GM18861 (cell line): ENCODE data around the gene FMN1.

Experiments used
- ATAC-seq: cut with Tn5 transposase; IDR thresholded peaks from one replicate; pipeline ENCODE4 v1.9.1; 2021; ENCODE audit not compliant: unreplicated experiment

FMN1 gene

DNA sequence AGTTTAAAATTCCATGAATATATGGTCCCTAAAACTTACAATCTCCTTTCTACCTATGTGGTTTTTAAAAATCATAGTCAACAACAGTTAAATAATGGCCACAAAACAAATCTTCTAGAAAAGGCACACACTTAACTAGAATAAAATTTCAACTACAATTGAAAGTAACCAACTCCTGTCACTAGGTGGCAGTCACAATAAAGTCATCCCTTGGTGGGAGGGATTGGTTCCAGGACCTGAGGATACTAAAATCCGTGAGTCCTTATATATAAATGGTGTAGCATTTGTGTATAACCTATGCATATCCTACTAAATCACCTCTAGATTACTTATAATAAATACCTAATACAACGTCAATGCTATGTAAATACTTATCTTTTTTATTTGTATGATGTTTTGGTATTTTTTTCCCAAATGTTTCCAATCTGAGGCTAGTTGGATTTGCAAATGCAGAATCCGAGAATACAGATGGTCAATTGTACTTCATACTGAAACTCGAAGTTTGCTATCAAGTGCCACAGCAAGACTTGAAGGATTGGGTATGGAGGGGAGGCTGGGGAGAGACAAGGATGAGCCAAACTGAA lies 172.6 kb downstream of the FMN1 start:
- no peak for ATAC-seq

DNA sequence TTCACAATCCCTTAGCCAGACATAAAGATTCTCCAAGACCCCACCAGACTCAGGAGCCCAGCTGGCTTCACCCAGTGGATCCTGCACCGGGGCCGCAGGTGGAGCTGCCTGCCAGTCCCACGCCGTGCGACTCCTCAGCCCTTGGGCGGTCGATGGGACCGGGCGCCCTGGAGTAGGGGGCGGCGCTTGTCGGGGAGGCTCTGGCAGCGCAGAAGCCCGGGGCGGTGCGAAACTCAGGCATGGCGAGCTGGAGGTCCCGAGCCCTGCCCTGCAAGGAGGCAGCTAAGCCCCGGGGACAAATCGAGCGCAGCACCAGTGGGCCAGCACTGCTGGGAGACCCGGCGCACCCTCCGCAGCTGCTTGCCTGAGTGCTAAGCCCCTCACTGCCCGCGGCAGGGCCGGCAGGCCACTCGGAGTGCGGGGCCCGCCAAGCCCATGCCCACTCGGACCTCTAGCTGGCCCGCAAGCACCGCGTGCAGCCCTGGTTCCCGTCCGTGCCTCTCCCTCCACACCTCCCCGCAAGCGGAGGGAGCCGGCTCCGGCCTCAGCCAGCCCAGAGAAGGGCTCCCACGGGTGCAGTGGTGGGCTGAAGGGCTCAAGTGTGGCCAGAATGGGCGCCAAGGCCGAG lies 175.0 kb downstream of the FMN1 start:
- no peak for ATAC-seq

DNA sequence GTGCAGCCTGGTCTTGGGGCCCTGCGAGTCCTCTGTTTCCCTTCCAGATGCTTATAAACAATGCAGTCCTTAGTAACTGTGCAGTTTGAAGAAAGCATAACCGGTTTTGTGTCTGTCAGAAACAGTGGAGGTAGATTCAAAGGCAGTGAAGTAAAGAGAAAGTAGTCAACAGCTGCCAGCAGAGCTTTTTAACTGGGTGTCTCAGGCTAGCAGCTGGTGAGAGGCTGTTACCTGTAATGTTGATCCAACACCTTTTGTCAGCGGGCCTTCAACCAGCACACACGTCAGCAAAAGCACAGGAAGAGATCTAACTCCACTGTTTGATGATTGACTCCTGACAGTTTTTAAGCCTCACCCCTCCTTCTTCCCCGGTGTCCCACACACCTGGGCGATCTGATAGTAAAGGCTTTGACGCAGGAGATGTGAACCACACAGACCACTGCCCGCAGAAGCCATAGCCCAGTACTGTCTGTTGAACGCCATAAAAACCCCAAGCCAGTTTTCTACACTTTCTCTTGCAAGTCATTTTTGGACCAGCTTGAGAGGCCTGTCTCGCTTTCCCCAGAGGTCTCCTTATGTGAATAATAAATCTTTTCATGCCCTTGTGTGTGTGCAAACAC lies 178.0 kb downstream of the FMN1 start:
- no peak for ATAC-seq

DNA sequence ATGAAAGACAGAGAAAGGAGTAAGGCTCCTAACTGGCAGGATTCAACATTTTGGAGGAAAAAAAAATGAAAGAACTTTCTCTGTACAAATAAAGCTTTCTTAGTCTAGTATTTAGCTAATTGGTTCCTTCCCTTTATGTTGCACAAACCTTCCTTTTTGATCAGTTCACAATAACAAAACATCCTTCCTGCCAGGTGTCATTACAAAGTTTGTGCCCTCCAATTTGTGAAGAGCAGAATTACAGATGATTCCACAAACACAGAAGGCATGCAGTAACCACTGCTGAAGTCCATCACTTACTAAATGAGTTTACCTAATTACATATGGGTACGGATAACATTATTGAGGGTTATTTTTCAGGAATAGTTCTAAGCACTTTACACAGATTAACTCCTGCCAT lies 179.9 kb downstream of the FMN1 start:
- no peak for ATAC-seq

DNA sequence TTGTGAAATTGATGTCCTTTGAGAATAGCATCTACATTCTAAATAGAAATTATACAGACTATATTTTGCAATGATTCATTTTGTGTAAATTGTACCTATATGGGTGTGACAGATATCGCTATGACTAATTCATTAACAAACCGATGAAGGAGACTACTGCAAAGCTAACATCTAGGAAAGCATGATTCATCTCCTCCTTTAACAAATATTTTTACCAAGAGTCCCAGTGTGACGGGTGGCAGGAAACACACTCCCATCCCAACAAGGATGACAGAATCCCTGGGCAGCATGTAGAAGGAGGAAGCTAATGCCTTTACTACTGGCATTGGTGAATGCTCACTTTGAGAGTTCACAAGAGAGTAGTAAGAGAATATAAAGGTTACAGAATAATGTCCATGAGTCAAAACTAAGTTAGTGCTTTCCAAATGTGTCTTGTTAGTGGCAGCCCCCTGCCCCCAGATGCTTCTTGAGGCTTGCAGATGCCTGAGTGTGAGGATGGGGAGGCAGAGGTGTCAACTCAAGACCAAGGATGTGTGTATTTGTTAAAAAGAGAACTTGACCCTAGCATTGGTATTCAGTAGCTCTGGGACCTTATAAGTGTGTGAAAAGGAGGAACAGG lies 180.6 kb downstream of the FMN1 start:
- ATAC-seq: no peak

DNA sequence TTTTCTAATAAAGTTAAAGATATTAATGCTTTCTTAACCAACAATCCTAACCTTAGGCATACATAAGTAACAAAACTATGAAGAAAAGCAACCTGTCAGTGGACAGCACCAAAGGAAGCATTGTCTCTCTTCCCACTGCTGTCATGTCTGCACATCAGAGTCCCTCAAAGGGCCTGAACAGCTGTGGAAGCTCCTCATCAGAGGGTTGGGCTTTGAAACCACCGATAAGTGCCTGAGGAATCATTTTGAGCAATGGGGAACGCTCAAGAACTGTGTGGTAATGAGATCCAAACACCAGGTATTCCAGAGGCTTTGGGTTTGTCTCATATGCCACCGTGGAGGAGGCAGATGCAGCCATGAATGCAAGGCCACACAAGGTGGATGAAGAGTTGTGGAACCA lies 182.5 kb downstream of the FMN1 start:
- ATAC-seq: no peak

DNA sequence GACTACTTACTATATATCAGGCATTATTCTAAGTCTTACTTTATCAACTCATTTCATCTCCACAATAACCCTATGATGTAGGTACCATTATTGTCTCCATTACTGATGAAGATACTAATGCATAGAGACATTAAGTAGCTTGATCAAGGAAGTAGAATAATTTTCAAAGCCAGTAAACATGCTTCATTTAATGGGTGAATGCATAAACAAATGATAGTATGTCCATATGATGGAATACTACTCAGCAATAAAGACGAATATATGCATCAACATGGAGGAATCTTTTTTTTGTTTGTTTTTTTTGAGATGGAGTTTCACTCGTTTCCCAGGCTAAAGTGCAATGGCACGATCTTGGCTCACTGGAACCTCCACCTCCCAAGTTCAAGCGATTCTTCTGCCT lies 184.9 kb downstream of the FMN1 start:
- no peak for ATAC-seq

DNA sequence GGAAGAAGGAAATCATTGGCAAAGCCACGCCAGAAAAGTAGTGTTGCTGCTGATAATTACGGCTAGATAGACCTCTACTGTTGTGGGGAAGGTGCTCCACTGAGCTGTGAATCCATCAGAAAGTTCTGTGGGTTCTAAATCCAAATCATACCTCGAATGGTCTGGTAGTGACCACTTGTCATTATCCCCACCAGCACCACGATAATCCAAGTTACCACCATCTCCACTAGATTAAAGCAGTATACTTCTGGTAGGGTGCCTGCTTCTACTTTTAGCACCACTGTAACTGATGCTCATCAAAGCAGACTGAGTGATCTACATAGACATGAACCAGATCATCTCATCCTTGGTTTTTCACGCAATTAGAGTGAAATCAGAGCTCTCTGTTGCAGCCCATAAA lies 185.5 kb downstream of the FMN1 start:
- no peak for ATAC-seq

DNA sequence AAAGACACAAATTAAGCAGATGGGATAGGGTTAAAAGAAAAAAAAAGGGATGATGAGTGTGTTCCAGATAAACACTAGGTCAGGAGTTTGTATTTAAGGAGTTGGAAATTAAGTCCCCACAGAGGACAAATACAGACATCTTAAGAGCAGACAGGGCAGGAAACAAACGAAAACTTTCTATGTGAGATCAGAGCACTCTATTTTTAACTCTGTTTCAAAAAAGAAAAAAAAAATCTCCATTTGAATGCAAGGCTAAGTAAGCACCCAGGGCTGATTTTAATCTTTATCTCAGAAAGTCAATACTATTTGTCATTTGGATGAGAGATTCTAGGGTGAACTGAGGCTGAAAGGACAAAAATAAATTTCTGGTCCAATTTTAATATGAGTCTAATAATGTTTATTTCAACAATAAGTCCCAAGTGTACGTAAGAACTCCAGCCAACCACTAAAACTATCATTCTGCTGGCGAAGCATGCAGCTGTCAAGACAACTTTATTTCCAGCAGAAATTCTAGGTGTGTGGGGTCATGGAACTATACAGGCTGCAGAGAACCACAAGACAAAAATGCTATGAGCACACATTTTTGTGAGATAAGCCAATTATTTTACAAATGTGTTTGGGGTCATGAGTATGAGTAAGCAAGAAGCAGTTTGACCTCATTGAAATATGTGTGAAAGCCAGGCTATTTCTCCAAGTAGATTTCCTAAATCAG lies 186.1 kb downstream of the FMN1 start:
- ATAC-seq: no peak

DNA sequence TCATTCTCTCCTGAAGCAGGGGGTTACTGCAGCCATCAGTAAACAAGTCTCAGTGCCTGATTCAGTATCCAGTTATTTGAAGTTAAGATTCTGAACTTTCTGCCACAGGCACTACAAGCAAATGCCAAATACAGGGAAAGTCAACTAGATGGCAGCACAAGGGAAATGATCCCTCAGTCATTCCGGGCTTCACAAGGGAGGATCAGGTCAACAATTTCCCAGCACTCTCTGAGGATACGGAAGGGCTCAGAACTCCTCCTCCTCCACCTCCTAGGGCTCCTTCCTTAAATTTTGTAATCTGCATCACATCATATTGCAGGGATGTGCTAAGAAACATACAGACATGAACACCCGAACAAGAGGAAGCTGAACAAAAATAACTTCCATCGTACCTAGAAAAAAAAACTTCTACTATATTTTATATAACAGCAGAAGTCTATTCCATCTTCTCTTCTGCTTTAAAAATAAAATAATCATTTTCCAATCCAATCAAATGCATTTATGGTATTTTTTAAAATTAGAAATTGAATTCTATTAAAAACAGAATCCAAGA lies 187.1 kb downstream of the FMN1 start:
- no peak for ATAC-seq

DNA sequence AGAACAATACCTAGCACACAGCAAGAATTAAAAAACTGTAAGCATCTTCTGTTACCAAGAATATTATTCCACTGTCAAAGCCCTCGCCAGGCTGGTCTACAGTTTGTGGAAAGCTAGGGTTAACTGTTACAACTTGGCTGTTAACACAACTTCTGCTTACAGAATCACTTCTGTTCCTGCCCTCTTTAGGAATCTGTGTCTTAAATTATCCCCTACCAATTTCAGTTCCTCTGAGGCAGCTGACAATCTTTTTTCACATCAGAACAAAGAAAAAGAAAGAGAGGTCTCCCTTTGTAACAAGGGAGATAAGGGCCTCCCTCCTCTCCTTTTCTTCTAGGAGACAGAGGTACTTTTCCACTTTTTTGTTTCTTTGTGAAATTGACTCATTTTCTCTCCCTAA lies 188.9 kb downstream of the FMN1 start:
- no peak for ATAC-seq

DNA sequence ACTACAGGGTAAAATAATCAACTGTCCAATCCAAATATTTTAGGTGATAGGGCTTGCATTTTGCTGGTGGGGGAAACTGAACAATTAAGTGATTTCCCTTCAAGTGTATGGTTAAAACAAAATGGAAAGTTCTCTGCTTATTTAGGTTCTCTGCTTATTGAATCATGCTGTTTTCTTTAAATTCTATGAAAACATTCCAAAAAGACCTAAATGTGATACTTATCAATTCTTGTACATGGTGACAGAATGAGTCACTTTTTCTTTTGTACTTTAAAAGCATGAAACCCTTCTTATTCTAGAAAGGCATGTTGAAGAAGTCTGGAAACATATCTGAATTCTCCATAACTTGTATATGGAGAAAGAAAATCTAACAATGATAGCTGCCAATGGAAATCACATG lies 192.6 kb downstream of the FMN1 start:
- no peak for ATAC-seq

DNA sequence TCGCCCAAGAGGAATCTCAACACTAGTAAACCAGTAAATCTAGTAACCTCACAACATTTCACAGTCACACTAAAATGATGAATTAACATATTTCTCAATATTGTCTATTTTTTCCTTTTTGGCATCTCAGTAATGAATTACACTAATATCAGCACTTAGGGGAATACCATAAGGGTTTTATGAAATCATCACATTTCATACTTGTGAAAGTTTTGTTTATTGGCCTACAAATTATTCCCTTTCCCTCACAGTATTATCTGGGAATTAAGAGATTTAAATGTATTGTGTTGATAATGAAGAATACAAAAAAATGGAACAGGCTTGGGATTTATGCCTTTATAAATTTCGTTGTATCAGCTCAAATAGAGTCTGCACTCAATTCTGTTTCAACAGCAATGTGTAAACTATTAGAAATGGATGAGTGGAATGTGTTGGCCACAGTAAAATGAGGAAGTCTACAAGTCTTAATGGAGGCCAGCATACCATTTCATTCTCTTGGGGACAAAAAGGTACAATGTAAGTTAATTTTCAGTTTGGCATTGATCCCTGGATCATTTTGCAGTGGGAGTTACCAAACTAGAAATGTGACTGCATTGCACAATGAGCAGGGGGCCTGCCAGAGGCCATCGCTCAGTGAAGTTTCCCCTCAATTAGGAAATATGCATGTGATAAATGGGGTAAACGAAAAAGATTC lies 195.4 kb downstream of the FMN1 start:
- ATAC-seq: no peak

DNA sequence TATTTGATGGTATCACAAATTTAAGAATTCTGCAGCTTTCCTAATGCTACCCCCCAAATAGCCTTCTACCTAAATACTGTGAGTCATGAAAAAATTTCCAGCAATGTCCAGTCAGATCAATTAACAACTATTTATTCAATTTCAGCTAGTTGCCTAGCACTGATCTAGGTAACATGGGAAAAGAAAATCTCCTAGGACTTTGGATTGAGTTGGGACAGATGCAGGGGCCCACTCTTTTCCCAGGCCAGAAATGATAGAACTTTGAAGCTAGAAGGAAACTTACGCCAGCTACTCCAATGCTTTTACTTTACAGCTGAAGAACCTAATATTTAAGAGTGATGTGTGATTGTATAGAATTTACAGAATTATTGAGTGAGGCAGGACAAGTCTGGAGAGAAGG lies 196.3 kb downstream of the FMN1 start:
- ATAC-seq: no peak

DNA sequence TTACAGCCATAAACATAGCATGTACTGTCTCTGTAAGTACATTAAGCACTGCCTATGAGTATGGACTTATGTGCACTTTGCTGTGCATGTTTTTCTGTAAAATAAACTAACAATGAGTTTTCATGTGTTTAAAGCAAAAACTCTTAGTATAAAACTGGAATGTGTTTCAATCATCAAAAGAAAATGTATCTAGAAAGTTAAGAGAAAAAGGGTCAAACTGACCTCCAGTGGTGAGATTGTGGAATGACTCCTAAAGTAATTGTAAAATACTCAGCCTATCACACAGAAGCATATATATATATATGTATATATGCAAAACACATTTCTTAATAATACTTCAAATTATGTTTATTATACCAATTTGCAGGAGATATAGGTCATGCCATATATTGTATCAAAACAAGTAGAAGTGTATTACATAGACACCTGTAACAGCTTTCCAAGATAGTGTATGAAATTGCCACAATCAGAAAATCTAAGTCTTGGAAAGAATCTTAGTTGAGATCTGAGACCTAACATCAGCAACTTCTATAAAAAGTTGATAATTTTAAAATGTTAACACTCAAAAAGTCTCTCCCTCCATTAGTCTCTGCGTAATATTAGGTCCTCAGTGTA lies 199.6 kb downstream of the FMN1 start:
- ATAC-seq: peak; percentile 48

DNA sequence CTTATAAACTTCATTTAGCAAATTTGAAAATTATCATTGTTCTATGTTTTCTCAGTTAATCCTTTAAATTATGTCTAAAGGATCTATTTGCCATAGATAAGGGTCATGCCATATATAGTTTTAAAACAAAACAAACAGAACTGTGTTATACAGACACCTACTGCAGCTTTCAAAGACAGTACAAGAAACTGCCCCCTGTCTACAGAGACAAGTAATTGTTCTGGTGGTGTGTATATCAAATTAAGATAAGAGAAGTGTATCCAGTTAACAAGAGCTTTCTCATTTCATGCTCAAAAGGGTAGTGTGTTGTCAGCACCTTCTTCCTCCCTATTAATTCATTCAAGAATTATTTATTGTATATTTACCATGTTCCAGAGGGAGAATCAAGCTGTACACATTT lies 201.2 kb downstream of the FMN1 start:
- no peak for ATAC-seq

DNA sequence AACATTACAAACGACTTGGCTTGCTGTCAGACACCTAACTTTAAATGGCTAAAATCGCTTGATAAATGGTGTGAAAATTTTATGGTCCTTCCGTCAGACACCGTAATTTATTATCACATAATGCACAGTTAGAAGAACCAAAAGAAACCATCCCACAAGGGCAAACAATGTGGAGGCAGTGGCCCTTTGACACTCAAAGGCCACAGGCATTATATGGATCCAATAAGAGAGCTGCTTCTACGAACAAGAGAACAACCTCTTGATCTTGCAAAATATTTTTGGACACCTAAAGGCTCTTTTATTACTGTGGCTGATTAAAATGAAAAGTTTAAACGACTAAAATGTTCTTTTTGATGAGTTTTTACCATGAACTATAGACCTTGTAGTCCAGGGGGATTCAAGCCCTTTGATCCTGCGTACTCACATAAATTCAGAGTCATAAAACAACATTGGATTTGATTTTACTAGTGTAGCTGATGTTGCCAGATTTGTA lies 202.8 kb downstream of the FMN1 start:
- no peak for ATAC-seq

DNA sequence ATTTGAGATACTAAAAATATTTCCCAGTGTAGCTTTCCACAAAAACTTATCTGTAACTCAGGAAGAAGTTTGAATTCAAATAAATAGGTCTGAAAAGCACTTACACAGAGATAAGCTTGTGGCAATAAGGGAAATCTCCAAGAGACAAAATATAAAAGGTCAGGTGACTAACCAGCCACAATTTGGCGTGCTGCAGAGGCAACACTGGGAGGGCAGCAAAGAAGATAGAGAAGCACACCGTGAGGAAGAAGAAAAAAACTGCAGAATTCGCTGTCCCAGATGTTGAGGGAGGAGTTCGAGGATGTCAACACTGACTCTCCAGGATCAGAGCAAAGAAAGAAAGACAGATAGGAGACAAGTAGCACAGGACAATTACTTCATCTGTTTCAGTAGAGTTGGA lies 204.4 kb downstream of the FMN1 start:
- no peak for ATAC-seq

DNA sequence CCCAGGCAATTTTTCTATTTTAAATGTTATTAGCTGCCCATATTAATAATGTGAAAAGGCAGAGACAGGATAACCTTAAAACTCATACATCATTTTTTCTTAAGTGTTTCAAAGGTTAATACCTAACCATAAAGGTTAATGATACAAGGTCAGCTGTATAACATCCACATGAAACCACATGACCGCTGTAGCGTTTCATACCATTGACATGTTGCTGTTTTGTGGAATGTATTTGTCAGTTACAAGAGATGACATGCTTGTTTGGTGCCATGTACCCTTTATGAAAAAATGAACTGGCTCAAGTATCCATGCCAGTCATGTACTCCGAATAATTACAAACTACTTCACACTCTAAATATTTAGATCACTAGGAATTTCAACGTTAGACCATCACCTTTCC lies 207.4 kb downstream of the FMN1 start:
- no peak for ATAC-seq

DNA sequence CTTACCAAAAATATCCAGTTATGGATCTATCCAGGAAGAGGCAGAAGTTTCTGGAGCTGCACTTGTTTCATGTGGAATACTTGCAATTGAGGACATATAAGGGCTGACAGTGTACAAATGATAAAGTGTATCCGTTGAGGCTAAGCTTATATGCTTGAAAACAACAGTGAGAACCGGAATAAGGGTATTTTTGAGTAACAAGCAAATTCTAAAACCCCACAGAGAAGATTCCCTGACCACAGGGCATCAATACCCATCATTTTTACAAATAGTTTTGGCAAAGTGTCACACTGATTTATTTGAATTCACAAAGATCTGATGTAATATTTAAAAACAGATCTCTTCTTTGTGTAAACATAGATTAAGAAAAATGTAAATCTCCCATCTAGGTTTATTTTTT lies 208.4 kb downstream of the FMN1 start:
- ATAC-seq: no peak
